Pons (tissue), 1 donor: ENCODE results near the gene TRMT1.

Source experiments
- DNase-seq: peaks from one replicate; pipeline ENCODE4 v3.0.0-alpha.2; 2016; ENCODE audit warnings: low spot score

The TRMT1 gene

DNA sequence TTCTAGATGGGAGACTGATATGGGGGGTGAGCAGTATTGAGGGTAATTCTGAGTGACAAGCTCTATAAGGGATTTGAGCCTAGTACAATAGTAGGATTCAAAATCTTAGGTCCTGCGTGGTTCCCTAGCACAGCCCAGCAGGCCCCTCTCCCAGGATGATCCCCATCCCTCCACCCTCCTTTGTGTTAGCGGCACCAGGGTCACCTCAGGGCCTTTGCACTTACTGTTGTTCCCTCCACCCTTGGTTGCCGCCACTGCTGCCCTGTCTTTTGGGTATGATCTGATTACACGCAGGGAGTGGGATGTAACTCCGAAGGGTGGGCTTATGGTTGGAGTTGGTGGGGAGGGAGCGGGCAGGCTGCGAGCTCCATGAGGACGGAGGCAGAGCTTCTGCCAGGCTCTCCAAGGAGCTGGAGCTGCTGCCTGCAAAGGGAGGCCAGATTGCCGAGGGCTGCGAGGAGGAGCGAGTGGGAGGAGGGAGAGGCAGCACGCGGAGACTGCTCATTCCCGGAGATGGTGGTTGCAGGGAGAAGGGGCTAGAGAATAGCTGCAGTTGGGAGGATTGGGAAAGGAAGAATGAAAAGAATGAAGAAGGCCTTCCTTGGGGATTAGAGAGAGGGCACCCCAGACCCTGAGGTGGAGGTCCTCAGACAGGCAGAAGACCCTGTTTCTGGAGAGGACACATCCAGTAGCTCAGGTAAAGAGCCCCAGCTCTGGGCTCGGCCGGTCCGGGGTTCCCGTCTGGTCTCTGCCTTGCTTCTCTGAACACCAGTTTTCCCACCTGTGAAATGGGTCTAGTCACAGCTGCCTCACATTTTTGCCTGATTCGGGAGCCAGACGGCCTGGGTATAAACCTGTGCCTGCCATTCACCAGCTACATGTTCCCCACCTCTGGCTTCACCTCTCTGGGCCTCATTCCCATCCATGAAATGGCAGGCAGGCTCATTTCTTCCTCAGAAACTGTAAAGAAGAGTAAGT is 6.7 kb upstream of the TRMT1 start:
- no peak for DNase-seq

DNA sequence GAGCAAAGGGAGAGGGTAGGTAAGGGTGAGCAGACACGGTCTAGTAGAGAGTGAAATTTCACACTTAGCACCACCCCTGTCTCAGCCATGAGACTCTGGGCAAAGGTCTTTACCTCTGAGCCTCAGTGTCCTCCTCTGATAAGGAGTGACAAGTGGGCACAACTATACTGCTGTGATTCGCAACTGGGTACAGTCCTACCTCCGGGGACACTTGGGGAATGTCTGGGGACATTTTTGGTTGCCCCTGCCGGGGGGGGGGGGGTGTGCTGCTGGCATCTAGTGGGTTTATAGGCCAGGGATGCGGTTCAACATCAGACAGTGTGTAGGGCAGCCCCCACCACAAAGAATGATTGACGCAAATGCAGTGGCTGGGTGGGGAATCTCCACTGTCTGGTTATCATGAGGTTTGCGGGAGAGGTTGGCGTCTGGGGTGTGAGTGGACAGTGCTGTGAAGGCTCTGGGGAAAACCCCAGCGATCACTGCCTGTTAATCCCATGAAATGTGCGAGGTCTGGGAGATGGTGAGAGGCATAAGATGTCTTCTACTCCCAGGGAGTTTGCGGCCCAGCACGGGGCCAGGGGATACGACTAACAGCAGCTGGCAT is 5.8 kb upstream of the TRMT1 start:
- DNase-seq, result no peak

DNA sequence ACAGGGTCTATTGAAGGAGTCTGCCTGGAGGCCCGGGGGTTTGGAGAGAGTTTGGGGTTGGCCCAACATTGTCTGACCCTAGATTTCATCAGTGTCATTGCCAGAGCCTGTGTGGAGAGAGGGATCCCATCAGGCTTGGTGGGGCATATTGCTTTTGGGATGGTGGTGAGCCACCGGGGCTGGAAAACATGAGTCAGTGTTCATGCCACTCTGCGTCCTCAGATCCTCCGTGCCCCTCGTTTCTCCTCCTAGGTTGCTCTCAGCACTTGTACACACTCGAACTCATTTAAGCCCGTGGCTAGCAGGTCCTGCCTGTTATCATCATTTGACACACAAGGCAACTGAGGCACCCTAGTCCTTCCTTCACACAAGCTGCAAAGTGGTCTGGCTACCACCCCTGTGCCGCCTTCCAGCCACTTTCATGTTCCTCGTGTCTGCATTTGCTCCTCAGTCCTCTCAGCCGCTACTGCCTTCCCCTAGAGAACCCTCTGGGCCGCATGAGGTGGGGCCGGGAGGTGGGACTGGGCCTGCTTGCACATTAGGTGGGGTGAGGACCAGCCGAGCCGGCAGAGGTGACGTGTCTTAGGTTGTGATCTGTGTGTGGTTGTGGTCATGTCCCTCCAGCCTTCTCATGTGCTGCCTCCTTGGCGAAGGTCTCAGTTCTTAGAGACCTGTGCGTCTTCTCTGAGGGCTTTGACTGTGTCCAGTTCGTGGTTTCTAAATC is 5.2 kb upstream of the TRMT1 start:
- DNase-seq, result no peak

DNA sequence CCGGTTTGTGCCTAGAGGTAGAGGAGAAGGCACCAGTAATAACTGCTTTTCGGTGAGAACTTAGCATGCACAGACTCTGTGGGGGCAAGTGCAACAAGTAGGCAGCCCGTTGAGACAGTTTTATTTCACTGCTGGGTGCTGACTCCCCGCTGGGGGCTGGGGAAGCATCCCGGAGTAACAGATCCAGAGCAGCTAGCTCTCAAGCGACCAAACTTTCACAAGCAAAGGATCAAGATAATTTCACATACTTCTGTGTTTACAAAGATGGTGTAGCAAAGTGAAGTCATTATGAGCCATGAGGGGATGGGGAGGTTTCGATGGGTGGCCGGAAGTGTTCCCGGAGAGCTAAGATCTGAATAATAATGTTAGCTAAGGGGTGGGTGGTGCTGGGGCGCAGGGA is 4.3 kb upstream of the TRMT1 start:
- DNase-seq, result no peak

DNA sequence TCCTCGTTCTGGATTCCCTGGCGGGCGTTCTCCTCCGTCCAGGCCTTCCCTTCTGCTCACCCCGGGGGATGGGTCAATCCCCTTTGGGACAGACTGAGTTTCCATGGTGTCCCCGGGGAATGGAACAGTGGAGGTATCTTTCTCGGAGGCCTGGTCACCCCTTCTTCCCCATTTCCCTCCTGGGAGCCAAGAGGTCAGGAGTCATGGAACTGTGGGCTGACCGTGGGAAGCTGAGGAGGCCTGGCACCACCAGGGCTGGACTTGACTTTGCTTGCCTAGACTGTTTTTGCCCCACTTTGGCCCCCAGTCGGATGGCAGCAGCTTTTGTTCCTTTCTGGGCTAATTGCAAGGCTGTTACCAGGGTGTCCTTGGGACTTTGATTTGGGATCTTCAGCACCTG is 3.5 kb upstream of the TRMT1 start:
- DNase-seq, result no peak

DNA sequence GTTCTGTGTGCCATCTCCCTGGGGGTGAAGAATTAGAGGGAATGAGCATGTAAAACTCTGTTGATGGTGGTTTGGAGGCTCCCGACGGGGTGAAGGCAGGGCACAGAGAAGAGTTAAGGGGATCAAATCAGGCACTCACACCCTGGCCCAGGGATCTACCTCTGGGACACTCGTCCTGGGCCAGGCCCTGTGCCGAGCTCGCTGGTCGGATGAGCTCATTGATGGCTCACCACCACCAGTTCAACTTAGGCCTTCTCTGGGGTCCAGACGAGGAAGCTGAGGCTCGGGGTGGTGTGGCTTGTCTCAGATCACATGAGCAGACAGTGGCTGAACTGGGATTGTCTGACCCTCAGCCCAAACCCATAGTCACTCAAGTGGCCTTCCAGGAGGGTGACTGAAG is 3.1 kb upstream of the TRMT1 start:
- DNase-seq, result no peak

DNA sequence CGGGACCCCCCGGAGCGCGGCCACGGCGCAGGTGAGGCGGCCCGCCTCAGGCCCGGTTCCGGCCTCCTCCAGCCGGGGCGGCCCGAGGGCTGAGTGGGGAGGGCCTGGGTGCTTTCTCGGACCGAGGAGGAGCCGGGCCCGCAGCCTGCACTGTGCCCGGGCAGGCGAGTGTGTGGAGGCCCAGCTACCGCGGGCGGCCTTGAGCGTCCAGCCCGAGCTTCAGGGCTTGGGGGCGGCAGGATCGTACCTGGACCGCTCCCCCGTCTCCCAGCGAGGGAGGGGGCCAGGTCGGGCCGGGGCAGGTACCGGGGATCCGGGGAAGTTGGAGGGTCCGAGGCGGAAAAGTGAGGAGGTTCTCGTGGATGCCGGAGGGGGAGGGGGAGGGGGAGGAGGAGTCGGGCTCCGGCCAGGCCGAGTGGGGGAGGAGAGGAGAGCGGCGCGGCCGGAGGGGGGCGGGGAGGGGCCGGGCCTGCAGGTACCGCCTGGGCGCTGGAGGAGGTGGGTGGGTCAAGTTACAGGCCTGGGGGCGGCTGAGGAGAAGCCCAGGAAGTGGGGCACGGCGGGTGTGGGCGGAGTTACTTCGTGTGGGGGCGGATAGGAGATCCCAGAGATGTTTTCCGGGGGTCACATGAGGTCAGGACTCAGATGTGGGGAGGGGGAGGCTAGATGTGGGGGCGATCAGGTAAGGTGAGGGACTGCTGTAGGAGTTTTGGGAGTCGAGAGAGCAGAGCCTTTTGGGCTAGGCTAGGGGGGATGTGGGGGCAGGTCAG is 2.1 kb upstream of the TRMT1 start:
- no peak for DNase-seq

DNA sequence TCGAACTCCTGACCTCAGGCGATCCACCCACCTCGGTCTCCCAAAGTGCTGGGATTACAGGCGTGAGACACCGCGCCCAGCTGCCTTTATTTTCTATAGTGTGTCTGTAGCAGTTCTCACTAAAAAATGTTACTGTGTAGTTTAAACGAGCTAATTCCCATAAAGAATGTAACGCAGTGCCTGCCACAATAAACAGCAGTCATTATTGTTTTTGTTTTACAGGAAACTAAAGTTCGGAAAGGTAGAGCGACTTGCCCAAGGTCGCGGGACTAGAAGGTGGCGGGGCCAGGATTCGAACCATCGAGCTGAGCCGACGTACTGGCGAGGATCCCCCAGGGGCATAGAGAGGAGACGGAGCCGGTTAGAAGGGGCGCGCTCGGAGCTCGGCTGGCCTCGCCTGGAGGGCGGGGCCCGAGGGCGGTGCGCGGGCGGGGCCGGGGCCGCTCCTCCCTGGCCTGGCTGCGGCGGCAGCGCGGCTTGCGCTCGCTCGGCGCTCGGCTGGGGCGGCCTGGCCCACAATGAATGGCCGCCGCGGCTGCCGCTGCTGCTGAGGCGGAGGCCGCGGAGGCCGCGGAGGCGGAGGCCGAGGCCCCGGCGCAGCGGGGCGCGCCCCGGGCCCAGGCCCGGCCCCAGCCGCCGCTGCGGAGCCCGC is 1.4 kb upstream of the TRMT1 start, which contains the start of gene NACC1:
Gene NACC1, plus strand, starts transcription at position 493 of the 652 bp plus-strand sequence. CDS start 16,944 bp downstream, outside the sequence.
- peak; percentile 85 for DNase-seq

DNA sequence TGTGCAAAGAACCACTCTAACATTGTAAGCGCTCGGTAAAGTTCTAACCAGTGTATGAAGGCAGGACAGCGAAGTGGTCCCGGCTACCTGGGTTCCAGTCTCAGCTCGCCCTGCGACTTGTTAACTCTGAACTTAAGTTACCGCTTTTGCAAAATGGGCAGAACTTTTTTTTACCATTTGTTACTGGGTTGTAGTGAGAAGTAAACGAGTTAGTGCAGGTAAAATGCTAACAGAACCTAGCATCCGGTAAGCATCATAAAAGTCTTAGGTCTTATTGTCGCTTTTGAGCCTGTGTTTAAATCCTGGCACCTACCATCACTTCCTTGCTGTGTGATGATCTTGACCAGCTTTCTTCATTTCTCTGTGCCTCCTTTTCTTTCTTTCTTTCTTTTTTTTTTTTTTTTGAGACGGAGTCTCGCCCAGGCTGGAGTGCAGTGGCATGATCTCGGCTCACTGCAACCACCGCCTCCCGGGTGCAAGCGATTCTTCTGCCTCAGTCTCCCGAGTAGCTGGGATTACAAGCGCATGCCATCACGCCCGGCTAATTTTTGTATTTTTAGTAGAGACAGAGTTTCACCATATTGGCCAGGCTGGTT is 734 bp upstream of the TRMT1 start:
- no peak for DNase-seq

DNA sequence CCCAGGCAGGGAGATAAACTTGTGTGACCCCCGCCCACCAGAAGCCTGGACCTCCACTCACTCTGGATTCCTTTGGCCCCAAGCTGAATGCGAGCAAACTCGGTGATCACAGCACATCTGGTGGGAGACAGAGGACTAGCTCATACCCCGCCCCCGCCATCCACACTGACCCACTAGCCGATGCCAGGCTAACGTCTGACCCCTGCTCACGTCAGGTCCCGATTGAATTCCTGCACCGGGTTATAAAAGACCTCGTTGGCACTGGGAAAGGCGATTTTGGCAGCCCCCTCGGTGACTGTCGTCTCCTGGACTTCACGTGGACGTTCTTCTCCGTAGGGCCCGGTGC is 631 bp downstream of the TRMT1 start:
- no peak for DNase-seq

DNA sequence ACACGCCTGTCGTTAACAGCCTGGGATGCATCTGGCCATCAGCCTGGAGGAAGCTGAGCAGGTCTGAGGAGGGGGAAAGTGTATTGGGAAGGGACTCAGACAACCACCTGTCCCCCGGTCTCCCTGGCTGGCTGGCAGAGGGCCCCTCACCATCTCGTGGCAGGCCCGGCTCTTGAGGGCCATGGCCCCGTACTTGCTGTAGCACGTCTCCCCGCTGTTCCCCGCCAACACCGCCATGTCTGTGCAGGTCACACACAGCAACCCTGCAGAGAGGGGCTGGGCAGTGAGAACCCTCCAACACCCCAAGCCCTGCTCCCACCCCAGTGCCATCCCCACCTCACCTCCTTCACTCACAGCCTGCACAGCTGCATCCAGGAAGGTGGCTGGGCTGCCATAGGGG is 4.0 kb downstream of the TRMT1 start:
- no peak for DNase-seq

DNA sequence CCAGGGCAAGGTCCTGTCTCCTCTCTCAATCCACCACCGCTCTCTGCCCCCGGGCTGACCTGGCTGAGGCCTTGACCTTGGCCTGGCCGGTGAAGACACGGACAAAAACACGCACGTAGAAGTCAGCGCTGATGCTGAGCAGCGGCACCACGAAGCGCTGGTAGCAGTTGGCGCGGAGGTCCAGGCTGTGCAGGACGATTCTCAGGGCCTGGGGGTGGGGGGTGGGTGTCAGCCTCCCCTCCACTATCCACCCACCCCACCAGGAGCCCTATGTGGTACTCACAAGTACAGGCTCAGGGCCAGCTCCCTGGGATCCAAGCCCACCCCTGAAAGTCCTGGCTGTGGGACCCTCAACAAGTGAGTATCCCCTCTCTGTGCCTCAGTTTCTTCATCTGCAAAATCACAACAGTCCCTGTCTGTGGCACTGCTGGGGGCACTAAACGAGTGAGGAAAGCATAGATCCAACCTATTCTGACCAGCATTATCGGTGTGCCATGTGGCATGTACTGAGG is 6.4 kb downstream of the TRMT1 start:
- DNase-seq, result no peak

DNA sequence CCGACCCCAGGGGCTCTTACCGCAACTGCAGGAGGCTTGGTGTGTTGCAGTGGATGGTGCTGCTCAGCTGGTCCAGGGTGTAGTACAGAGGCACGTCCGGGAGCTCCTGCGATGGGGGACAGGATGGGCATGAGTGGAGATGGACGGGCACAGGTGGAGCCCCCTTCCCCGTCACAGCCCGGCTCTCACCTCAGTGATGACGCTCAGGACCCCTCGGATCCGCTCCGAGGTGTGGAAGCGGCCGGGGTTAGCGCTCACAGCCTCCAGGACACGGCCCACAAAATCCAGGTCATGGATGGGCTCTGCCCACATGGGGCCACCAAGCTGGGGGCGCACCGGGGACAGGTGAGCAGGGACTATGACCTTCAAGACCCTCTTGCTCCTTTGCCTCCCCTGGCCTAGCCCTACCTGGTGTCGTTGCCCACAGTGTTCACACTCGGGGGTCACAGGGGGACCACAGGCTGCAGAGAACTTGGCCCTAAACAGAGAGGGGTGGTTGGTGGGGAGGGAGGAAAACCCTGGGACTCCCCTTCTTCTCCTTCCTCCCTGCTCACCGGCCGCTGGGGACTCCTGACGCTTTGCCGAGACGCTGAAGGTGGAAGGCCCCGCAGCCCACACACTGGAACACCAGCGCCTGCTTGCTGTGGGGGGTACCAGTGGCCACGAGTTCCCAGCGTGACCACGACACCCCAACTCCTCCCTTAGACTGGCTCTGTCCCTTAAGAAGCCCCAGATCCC is 7.0 kb downstream of the TRMT1 start:
- no peak for DNase-seq

DNA sequence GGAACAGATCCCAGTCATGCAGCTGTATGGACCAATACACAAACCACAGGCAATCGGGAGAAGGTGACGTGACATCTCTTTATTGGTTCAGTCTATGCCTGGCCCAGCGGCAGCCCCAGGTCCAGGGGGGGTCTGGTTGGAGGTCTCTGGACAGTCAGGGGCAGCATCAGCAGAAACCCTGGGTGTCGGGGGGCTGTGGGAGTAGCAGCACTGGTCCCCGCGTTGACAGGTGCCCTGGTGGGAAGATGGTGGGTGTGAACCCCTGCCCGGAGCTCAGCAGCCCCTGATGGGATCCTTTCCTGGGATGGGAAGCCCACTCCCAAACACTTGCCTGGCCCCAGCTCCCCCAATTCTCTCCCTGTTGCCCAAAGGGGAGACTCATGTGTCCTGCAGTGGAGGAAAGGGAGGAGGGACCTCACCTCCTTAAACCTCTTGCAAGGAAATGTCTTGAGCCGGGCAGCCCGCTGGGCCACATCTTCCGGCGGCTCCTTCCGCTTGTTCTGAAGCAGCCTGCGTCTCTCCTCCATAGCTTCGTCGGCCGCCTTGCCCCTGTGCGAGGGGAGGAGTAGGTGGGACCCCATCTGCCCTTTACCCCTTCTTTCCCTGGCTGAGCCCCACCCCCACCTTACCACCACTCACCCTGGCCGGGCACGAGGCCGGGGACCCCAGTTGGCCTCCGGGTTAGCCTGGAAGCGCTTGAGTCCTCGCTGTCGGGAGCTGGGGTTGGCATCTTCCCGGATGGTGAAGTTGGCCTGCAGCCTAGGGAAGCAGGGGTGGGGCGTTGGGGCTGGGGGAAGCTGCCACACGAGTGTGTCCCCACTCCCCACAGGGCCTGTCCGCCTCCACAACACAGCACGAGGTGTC is 11.5 kb downstream of the TRMT1 start:
- DNase-seq, result no peak

DNA sequence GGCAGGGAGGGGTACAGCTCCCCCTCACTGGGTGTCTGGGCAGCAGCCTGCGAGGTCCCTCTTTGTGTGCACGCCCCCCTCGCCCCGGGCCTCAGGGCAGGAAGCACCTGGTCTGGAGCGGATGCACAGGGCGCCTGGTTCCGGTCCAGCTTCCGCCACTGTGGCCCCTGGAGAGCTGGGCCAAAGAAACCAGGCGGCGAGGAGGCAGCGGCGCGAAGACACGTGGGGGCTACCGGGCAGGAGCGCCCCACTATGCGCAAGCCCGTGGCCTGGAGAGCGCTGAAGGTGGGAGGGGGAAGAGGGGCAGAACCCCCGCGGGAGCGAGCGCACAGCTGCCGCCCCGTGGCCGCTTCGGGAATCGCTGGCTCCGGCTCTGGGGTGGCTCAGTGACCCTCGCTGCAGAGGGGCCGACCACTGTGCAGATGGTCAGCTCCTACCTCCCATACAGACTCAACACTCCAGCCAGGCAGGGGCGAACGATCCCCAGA is 12.1 kb downstream of the TRMT1 start:
- DNase-seq, result no peak

DNA sequence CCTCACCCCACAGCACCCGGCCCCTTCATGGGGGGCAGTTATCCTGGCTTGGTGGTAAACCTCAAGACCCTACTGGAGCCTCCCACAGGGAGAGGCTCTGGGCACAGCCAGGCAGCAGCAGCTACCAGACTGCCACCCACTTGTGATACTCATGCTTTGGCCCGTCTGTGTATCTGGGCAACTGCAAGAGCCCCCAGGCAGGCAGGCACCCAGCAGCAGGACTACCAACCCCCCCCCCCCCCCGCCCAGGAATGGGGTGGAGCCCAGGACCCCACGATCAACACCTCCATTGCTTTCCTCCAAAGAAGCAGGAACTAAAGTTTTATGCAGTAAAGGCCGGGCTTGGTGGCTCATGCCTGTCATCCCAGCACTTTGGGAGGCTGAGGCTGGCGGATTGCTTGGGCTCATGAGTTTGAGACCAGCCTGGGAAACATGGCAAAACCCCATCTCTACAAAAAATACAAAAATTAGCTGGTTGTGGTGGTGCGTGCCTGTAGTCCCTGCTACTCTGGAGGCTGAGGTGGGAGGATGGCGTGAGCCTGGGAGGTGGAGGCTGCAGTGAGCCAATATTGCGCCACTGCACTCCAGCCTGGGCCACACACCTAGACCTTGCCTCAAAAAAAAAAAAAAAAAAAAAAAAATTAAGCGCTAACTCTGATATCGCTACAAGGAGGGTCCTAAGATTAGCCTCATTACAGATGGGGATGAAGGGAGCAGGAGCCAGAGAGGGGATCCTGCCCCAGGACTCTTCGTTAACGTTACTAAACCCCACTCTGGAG is 12.8 kb downstream of the TRMT1 start:
- DNase-seq, result no peak

DNA sequence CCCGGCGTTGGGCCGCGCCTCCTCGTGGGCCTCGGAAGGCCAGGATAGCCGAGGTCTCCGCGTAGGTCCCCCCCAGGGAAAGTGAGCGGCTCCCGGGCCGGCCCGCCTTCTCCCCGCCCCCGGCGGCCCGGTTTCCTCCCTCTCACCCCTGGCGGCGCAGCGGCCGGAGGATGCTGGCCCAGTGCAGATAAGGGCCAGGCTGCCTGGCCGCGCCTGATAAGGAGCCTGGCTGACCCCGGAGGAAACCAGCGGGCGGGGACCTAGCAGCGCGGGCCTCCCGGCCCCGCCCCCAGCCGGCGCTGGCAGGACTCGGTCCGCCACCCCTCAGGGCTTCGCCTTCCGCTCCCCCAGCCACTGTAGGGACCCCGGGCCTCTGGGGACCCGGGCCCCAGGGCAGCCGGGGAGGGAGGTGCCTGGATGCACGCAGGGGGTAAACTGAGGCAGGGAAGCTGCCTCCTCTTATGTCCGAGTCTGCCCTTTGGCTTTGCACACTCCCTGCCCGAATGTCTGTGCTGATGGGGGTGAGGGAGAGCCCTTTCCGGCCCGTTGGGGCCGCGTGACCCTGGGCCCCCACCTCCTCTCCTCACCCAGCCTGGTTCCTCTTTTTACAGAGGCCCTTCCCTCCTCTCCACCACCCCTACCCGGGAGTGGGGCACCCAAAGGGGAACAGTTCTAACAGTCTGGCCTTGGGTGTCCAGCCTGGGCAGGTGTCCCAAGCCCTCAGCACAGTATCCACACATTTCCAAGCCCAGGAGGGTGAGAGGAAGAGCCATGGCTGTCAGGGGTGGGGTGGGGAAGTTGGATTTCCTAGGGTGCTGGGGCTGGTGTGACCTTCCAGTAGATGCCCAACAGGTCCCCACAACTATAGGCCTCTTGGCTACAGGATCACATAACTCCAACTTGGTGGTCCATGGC is 13.6 kb downstream of the TRMT1 start, which contains the start of gene LYL1:
Gene LYL1, minus strand, starts transcription at position 193 of the 915 bp plus-strand sequence. CDS start 1,687 bp downstream, outside the sequence.
- DNase-seq, result peak; percentile 82
